HG02763 (cell line): Measurements from ENCODE around the gene GDPD1.
"Not testable (repeated sequence)": the region's sequence is repeated elsewhere in the genome, so short reads cannot be mapped to it uniquely, and the experiment has no call there.

Source experiments
- ATAC-seq: cut with Tn5 transposase; IDR thresholded peaks from one replicate; pipeline ENCODE4 v1.9.1; 2021; ENCODE audit warnings: mild to moderate bottlenecking, moderate library complexity; ENCODE audit not compliant: unreplicated experiment

Gene GDPD1

DNA sequence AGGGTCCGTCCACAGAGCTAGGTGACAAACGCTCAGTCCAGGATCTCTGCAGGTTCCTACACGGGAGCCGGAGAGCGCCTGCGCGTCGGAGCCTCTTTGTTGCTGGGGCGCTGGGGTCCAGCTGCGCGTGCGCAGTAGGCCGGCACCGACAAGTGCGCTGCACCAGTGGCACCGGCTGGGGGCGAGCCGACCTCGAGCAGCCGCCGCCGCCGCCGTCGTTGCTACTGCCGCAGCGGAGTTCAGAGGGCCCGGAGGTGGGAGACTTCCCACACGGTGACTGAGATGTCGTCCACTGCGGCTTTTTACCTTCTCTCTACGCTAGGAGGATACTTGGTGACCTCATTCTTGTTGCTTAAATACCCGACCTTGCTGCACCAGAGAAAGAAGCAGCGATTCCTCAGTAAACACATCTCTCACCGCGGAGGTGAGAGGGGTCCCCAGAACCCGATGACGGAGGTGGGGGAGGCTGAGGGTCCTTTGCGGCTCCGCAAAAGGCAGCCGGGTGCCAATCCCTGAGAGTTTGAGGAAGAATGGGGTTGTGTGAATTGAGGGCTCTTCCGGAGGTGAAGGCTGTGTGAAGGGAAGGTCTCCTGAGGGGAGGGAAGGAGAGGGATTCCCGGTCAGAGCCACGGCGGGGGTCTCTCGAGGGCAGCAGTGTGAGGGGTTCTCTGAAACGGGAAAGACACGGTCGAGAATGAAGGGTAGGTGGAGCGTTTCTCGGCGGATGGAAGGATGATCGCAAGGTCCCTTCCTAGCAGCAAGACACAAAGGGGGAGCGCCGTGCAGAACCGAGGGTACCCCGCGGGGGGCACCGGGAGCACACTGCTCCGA lies at the start of gene GDPD1:
GDPD1 (plus strand) TSS at position 184 of the 831 bp plus-strand sequence; CDS start at position 283, 99 bp downstream.
- peak; percentile 96 for ATAC-seq

DNA sequence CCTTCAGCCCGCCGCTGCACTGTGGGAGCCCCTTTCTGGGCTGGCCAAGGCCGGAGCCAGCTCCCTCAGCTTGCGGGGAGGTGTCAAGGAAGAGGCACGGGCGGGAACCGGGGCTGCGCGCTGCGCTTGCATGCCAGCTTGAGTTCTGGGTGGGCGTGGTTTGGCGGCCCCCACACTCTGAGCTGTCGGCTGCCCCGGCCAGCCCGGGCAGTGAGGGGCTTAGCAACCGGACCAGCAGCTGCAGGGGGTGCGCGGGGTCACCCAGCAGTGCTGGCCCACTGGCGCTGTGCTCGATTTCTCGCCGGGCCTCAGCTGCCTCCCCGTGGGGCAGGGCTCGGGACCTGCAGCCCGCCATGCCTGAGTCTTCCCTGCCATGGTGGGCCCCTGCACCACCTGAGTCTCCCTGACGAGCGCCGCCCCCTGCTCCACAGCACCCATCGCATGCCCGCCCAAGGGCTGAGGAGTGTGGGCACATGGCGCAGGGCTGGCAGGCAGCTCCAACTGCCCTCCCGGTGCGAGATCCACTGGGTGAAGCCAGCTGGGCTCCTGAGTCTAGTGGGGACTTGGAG lies 47.8 kb upstream of the GDPD1 start:
- ATAC-seq = no peak

DNA sequence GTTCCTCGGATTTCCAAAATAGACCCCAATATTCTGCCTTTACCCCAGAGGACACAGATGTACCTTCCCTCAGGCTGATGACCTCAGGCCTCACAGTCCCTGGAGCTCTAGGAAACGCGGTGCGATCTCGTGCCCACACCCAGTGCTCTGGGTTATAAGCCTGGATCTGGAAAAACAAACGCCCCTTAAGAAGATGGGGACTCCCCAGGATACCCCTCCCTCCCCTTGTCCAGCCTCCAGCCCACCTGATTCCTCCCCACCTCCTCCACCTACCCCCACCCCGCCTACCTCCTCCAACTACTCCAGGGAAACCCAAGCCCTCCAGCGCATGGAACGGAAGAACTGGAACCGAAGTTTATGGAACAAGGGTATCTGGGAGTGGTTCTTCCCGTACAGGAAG lies 45.6 kb upstream of the GDPD1 start:
- no peak for ATAC-seq

DNA sequence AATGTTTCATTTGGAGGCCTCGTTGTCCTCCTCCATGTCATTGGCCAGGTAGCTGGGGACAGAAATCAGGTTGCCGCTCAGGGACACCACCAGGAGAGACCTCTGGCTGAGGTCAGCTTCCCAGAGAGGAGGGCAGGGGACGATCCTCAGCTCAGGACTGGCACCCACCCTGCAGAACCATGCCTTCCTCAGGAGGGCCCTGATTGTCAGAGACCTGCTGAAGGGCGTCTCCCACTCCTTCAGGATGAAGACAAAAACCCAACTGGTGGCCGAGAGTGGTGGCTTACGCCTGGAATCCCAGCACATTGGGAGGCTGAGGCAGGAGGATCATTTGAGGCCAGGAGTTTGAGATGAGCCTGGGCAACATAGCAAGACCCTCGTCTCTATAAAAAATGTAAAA lies 45.2 kb upstream of the GDPD1 start:
- ATAC-seq = no peak

GRCh38 chr17:59178266-59178985 lies 41.9 kb upstream of the GDPD1 start:
- no peak for ATAC-seq

- ATAC-seq = not testable (repeated sequence)
Observed at GRCh38 chr17:59179601-59180000, 40.7 kb upstream of the GDPD1 start.

- no peak for ATAC-seq
Observed at GRCh38 chr17:59180626-59181025, 39.7 kb upstream of the GDPD1 start.

DNA sequence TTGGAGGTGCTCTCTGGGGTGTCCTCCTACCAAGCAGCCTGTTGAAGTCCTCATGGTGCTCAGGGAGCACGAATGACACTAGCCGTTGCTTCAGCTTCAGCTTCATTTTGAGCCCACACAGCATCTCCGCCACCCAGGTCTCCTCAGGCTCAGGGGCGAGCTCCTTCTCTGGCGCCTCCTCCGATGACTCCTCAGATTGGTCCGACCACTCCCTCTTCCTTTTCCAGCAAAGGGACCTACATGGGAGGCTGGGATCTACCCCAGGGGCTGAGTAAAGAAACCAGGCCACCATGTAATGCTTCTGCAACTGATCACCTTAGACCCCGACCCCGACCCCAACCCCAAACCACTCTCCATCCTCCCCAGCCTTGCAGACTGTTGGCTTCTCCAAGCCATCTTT lies 38.8 kb upstream of the GDPD1 start:
- ATAC-seq = no peak

- no peak for ATAC-seq
Observed at GRCh38 chr17:59185997-59186396, 34.3 kb upstream of the GDPD1 start.

GRCh38 chr17:59186850-59187249 lies 33.5 kb upstream of the GDPD1 start:
- ATAC-seq = no peak

- no peak for ATAC-seq
Observed at GRCh38 chr17:59190806-59191205, 29.5 kb upstream of the GDPD1 start.

- no peak for ATAC-seq
Observed at GRCh38 chr17:59193336-59193862, 26.9 kb upstream of the GDPD1 start.

GRCh38 chr17:59199398-59199797 lies 20.9 kb upstream of the GDPD1 start:
- ATAC-seq = no peak

GRCh38 chr17:59202320-59202719 lies 18.0 kb upstream of the GDPD1 start:
- no peak for ATAC-seq

DNA sequence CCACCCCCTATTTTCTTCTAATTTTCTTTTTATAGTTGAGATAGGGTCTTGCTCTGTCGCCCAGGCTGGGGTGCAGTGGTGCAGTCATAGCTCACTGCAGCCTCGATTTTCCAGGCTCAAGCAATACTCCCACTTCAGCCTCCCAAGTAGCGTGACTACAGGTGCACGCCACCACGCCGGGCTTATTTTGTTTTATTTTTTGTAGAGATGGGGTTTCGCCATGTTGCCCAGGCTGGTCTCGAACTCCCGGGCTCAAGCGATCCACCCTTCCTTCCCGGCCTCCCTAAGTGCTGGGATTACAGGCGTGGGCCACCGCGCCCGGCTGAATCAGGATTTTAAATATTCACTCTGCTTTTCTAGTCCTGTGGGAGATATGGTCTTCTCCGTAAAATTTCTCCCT lies 941 bp upstream of the GDPD1 start:
- ATAC-seq = no peak

DNA sequence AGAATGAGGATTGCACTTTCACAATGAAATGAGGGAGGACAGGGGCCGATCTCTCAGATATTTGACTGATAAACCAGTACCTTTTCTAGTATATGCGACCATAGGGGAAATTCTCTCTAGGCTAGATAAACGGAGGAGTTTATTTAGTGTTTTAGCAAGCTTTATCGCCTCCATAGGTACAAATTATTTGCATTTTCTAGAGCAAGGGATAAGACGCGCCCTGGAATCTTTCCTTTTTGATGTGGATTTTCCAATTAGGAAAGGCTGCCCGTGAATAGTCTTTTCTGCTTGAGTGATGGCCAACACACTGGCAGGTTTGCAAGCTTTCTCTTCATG lies 351 bp upstream of the GDPD1 start:
- ATAC-seq = no peak

DNA sequence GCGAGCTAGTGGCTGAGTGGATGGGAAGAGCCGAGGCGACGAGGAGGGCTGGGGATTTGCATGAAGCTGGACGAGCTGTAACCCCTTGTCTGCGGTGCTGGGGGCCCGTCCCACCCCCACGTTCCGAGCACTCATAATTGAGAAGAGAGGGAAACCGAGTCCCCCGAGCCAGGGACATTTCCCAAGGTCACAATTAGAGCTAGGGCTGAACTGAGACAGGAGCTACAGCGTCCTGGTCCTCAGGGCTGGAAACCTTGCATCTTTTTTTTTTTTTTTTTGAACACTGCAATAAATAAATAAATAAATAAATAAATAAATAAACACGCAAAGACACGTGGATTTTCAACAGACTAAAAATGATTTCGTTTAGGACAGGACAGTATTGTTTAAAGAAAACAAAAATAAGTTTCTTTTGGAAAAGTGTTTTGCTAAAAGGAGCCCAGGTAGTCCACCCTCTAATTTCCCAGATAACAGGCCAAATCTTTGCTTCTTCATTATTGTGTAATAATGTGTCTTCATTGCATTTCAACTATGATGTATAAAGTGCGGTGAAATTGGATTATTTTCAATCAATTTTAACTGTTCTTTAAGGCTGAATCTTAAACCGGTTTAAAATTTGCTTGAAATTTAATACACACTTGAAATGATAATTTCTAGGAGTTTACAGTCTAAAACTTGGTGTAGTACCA lies 992 bp downstream of the GDPD1 start:
- no peak for ATAC-seq

DNA sequence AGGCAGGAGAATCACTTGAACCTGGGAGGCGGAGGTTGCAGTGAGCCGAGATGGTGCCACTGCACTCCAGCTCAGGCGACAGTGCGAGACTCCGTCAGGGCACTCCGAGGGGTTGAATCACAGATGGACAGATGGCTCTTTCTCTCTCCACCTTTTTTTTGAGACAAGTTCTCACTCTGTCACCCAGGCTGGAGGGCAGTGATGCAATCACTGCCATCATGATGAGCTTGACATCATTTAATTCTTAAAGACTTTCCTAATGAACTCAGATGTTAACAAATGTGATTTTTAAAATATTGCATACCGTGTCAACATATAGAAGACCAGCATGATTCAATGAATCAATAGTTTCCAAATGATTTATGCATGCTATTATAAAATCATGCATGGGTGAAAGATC lies 3.5 kb downstream of the GDPD1 start:
- ATAC-seq = no peak

DNA sequence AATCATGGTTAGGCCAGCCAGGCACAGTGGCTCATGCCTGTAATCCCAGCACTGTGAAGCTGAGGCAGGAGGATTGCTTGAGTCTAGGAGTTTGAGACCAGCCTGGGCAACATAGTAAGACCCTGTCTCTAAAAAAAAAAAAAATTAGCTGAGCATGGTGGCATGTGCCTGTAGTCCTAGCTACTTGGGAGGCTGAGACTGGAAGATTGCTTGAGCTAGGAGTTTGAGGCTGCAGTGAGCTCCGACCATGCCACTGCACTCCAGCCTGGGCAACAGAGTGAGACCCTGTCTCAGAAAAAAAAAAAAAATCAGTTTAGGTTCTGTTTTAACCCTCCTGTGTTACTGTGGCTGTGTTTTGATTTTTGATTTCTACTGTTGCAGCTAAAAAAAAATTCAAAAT lies 8.3 kb downstream of the GDPD1 start:
- ATAC-seq = not testable (repeated sequence)

- no peak for ATAC-seq
Observed at GRCh38 chr17:59230764-59231163, 10.5 kb downstream of the GDPD1 start.

GRCh38 chr17:59234631-59235030 lies 14.3 kb downstream of the GDPD1 start:
- no peak for ATAC-seq
